ENCODE data around the gene STX11. TPM values are rescaled to one million over a fixed set of nuclear protein-coding genes. Genes with fewer than 3 reads are reported as not detected.

The STX11 gene
- total RNA-seq, 1 experiment from 2014 or later = not detected

- DNase-seq (ENCODE audit: low spot score) = no peak
Measured at GRCh38 chr6:144141470-144141869, 8.8 kb upstream of the STX11 start.

GRCh38 chr6:144143106-144143505 lies 7.2 kb upstream of the STX11 start:
- DNase-seq (ENCODE audit: low spot score) = no peak

- DNase-seq (ENCODE audit: low spot score) = no peak
Measured at GRCh38 chr6:144143878-144144277, 6.4 kb upstream of the STX11 start.

GRCh38 chr6:144144996-144145395 lies 5.3 kb upstream of the STX11 start:
- DNase-seq (ENCODE audit: low spot score) = no peak

- no peak for DNase-seq (ENCODE audit: low spot score)
Measured at GRCh38 chr6:144145541-144145940, 4.8 kb upstream of the STX11 start.

- DNase-seq (ENCODE audit: low spot score) = no peak
Measured at GRCh38 chr6:144148886-144149285, 1.4 kb upstream of the STX11 start.

GRCh38 chr6:144149558-144149893 lies 791 bp upstream of the STX11 start:
- DNase-seq (ENCODE audit: low spot score) = no peak

GRCh38 chr6:144150710-144151657 lies 667 bp downstream of the STX11 start:
- peak; percentile 17 for DNase-seq (ENCODE audit: low spot score)

- no peak for DNase-seq (ENCODE audit: low spot score)
Measured at GRCh38 chr6:144152334-144152900, 2.1 kb downstream of the STX11 start.

- no peak for DNase-seq (ENCODE audit: low spot score)
Measured at GRCh38 chr6:144153260-144153659, 2.9 kb downstream of the STX11 start.

GRCh38 chr6:144153971-144154370 lies 3.7 kb downstream of the STX11 start:
- DNase-seq (ENCODE audit: low spot score) = no peak

GRCh38 chr6:144155529-144155928 lies 5.2 kb downstream of the STX11 start:
- DNase-seq (ENCODE audit: low spot score) = no peak

GRCh38 chr6:144156338-144156737 lies 6.0 kb downstream of the STX11 start:
- no peak for DNase-seq (ENCODE audit: low spot score)

GRCh38 chr6:144156991-144157390 lies 6.7 kb downstream of the STX11 start:
- no peak for DNase-seq (ENCODE audit: low spot score)

GRCh38 chr6:144158133-144158532 lies 7.8 kb downstream of the STX11 start:
- DNase-seq (ENCODE audit: low spot score) = no peak

GRCh38 chr6:144159223-144159622 lies 8.9 kb downstream of the STX11 start:
- DNase-seq (ENCODE audit: low spot score) = no peak

- DNase-seq (ENCODE audit: low spot score) = no peak
Measured at GRCh38 chr6:144159742-144160141, 9.4 kb downstream of the STX11 start.

GRCh38 chr6:144160431-144161005 lies 10.2 kb downstream of the STX11 start:
- no peak for DNase-seq (ENCODE audit: low spot score)

GRCh38 chr6:144161975-144162374 lies 11.7 kb downstream of the STX11 start:
- no peak for DNase-seq (ENCODE audit: low spot score)

GRCh38 chr6:144162977-144163376 lies 12.7 kb downstream of the STX11 start:
- no peak for DNase-seq (ENCODE audit: low spot score)

GRCh38 chr6:144165784-144166183 lies 15.5 kb downstream of the STX11 start:
- no peak for DNase-seq (ENCODE audit: low spot score)

- no peak for DNase-seq (ENCODE audit: low spot score)
Measured at GRCh38 chr6:144170044-144170443, 19.7 kb downstream of the STX11 start.

- DNase-seq (ENCODE audit: low spot score) = no peak
Measured at GRCh38 chr6:144171406-144171805, 21.1 kb downstream of the STX11 start.

All from HT-29 (cell line).